HepG2 (cell line): ENCODE measurements around the gene CCNA2. TPM values are rescaled to one million over a fixed set of nuclear protein-coding genes. Genes with fewer than 3 reads are reported as not detected.

Source experiments
- AKAP8 ChIP-seq: sonication (generic); formaldehyde crosslinking; IDR thresholded peaks from 2 replicates; pipeline ENCODE4 v1.5.1; 2020; ENCODE audit warnings: mild to moderate bottlenecking, missing genetic modification reagents
- ATM ChIP-seq: fragments of 450-650 bp; IDR thresholded peaks from 2 replicates; pipeline ENCODE4 v1.7.1; 2017; ENCODE audit warnings: mild to moderate bottlenecking, borderline replicate concordance
- CAMTA2 ChIP-seq: sonication (generic); formaldehyde crosslinking; IDR thresholded peaks from 2 replicates; pipeline ENCODE4 v1.4.0; 2020; ENCODE audit warnings: mild to moderate bottlenecking, missing genetic modification reagents, borderline replicate concordance
- E2F1 ChIP-seq: sonication (generic); formaldehyde crosslinking; IDR thresholded peaks from 2 replicates; pipeline ENCODE4 v1.5.0; 2020; ENCODE audit warnings: missing genetic modification reagents
- FOXK2 ChIP-seq: fragments of 450-650 bp; IDR thresholded peaks from 2 replicates; pipeline ENCODE4 v1.6.1; 2016
- HDAC2 ChIP-seq: sonication (generic); formaldehyde crosslinking; IDR thresholded peaks from 2 replicates; pipeline ENCODE4 v1.4.0; 2020; ENCODE audit warnings: missing genetic modification reagents
- HOXA3 ChIP-seq: sonication (generic); formaldehyde crosslinking; IDR thresholded peaks from 2 replicates; pipeline ENCODE4 v1.5.0; 2020; ENCODE audit warnings: missing genetic modification reagents
- KDM4B ChIP-seq: sonication (generic); formaldehyde crosslinking; IDR thresholded peaks from 2 replicates; pipeline ENCODE4 v1.4.0; 2020; ENCODE audit warnings: missing genetic modification reagents
- NR1H2 ChIP-seq: sonication (generic); formaldehyde crosslinking; IDR thresholded peaks from 2 replicates; pipeline ENCODE4 v1.8.1; 2022; ENCODE audit warnings: low read depth, missing genetic modification reagents, borderline replicate concordance
- PHF5A ChIP-seq: IDR thresholded peaks from one replicate; pipeline ENCODE4 v1.6.1; 2018; ENCODE audit warnings: low read depth, missing genetic modification reagents; ENCODE audit not compliant: unreplicated experiment
- TRAFD1 ChIP-seq: sonication (generic); formaldehyde crosslinking; IDR thresholded peaks from 2 replicates; pipeline ENCODE4 v1.5.1; 2020; ENCODE audit warnings: missing genetic modification reagents, mild to moderate bottlenecking, borderline replicate concordance
- ZFP91 ChIP-seq: sonication (generic); formaldehyde crosslinking; IDR thresholded peaks from 2 replicates; pipeline ENCODE4 v1.9.0; 2022; ENCODE audit warnings: missing genetic modification reagents, mild to moderate bottlenecking, borderline replicate concordance
- ZNF180 ChIP-seq: sonication (generic); formaldehyde crosslinking; IDR thresholded peaks from 2 replicates; pipeline ENCODE4 v1.4.0; 2020; ENCODE audit warnings: low read depth, missing genetic modification reagents, borderline replicate concordance
- ZNF672 ChIP-seq: sonication (generic); formaldehyde crosslinking; IDR thresholded peaks from 2 replicates; pipeline ENCODE4 v1.8.1; 2022; ENCODE audit warnings: missing genetic modification reagents
- ZNF704 ChIP-seq: sonication (generic); formaldehyde crosslinking; IDR thresholded peaks from 2 replicates; pipeline ENCODE4 v1.8.1; 2023; ENCODE audit warnings: mild to moderate bottlenecking, inconsistent platforms, moderate library complexity, missing genetic modification reagents, borderline replicate concordance
- polyA plus RNA-seq, 8 experiments: library from polyadenylated mRNA; depleted of rRNA in 3 of 8; stranded (reverse) in 7 of 8; unstranded in 1 of 8; fragments of >200 nt; fragmentation: Illumina TruSeq in 4 of 8; extraction: Trizol in 4 of 8; gene quantifications; 2 replicates each; pipeline versions ENCODE4 v1.2.1 to v1.2.3, GENCODE V29; 2011 to 2016; ENCODE audit warnings: low read depth in 4 of 8, missing spikeins in 1 of 8, mixed read lengths in 1 of 8; ENCODE audit not compliant: insufficient read depth in 1 of 8
- total RNA-seq, 5 experiments: library from RNA; depleted of rRNA; stranded (reverse); fragments of >200 nt; fragmentation: Illumina TruSeq; extraction: Trizol; gene quantifications; 2 replicates each; pipeline ENCODE4 v1.2.3, GENCODE V29; 2016; ENCODE audit warnings: low read depth in 1 of 5
- TF ChIP-seq, protein P1 (sequence below): IDR thresholded peaks from 2 replicates; pipeline ENCODE4 v1.6.1; 2016; ENCODE audit warnings: low read depth
- TF ChIP-seq, protein P2 (sequence below): sonication (generic); formaldehyde crosslinking; IDR thresholded peaks from 2 replicates; pipeline ENCODE4 v1.5.1; 2020; ENCODE audit warnings: mild to moderate bottlenecking, missing genetic modification reagents, moderate library complexity
- TF ChIP-seq, protein P3 (sequence below): sonication (generic); formaldehyde crosslinking; IDR thresholded peaks from 2 replicates; pipeline ENCODE4 v1.8.1; 2023; ENCODE audit warnings: mild to moderate bottlenecking, missing genetic modification reagents

Gene CCNA2
- total and polyA plus RNA-seq, 2 of the 13 experiments (the other 11 are each of a cell fraction or from before 2014, with no cell fraction given), result 31.3 to 105 TPM

- TF ChIP-seq ZFP91 (CRISPR knock-in tag) (peak; percentile 76), ZNF704 (CRISPR knock-in tag) (0 out of 2 replicates have a peak, but pooled peaks have one; percentile 39), ZNF672 (no peak), TRAFD1 (CRISPR knock-in tag) (no peak), ZNF180 (CRISPR knock-in tag) (no peak), CAMTA2 (no peak), PHF5A (CRISPR knock-in tag) (peak; percentile 56), FOXK2 (no peak), ATM (no peak), HOXA3 (CRISPR knock-in tag) (peak; percentile 98), AKAP8 (CRISPR knock-in tag) (no peak), HDAC2 (CRISPR knock-in tag) (peak; percentile 80; the same call in 1 of the 2 replicates), NR1H2 (CRISPR knock-in tag) (no peak), E2F1 (CRISPR knock-in tag) (peak; percentile 99), KDM4B (CRISPR knock-in tag) (0 out of 2 replicates have a peak, but pooled peaks have one; percentile 22)
- TF ChIP-seq, protein P1, sequence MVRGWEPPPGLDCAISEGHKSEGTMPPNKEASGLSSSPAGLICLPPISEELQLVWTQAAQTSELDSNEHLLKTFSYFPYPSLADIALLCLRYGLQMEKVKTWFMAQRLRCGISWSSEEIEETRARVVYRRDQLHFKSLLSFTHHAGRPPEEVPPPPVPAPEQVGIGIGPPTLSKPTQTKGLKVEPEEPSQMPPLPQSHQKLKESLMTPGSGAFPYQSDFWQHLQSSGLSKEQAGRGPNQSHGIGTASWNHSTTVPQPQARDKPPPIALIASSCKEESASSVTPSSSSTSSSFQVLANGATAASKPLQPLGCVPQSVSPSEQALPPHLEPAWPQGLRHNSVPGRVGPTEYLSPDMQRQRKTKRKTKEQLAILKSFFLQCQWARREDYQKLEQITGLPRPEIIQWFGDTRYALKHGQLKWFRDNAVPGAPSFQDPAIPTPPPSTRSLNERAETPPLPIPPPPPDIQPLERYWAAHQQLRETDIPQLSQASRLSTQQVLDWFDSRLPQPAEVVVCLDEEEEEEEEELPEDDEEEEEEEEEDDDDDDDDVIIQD (CRISPR knock-in tag), result peak; percentile 80; the same call in 1 of the 2 replicates
- TF ChIP-seq, protein P2, sequence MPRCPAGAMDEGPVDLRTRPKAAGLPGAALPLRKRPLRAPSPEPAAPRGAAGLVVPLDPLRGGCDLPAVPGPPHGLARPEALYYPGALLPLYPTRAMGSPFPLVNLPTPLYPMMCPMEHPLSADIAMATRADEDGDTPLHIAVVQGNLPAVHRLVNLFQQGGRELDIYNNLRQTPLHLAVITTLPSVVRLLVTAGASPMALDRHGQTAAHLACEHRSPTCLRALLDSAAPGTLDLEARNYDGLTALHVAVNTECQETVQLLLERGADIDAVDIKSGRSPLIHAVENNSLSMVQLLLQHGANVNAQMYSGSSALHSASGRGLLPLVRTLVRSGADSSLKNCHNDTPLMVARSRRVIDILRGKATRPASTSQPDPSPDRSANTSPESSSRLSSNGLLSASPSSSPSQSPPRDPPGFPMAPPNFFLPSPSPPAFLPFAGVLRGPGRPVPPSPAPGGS (CRISPR knock-in tag), result no peak; the same call in 1 of the 2 replicates
- TF ChIP-seq, protein P3, sequence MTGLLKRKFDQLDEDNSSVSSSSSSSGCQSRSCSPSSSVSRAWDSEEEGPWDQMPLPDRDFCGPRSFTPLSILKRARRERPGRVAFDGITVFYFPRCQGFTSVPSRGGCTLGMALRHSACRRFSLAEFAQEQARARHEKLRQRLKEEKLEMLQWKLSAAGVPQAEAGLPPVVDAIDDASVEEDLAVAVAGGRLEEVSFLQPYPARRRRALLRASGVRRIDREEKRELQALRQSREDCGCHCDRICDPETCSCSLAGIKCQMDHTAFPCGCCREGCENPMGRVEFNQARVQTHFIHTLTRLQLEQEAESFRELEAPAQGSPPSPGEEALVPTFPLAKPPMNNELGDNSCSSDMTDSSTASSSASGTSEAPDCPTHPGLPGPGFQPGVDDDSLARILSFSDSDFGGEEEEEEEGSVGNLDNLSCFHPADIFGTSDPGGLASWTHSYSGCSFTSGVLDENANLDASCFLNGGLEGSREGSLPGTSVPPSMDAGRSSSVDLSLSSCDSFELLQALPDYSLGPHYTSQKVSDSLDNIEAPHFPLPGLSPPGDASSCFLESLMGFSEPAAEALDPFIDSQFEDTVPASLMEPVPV, result no peak; the same call in 1 of the 2 replicates
Measured at GRCh38 chr4:121800961-121801714, 22.5 kb downstream of the CCNA2 start, which contains the start of gene EXOSC9 (continued).
